Trophoblast cell (in vitro differentiated cells and primary cell): ENCODE measurements around the gene ARHGEF37.

Source experiments
- DNase-seq, 2 donors: peaks; one replicate each; pipeline ENCODE4 v3.0.0-alpha.2; 2016
- H2AFZ ChIP-seq: 2 replicates; pipeline ENCODE4 v1.6.1; 2013; ENCODE audit warnings: low read length, moderate library complexity, mild to moderate bottlenecking; ENCODE audit not compliant: insufficient read depth, poor library complexity
- H2AK5ac ChIP-seq: 2 replicates; pipeline ENCODE4 v1.6.1; 2013; ENCODE audit warnings: mild to moderate bottlenecking, low read length
- H2BK120ac ChIP-seq: 2 replicates; pipeline ENCODE4 v1.6.1; 2013; ENCODE audit warnings: low read length, mild to moderate bottlenecking, moderate library complexity; ENCODE audit not compliant: insufficient read depth, poor library complexity
- H2BK12ac ChIP-seq: 2 replicates; pipeline ENCODE4 v1.6.1; 2013; ENCODE audit warnings: mild to moderate bottlenecking, low read length, moderate library complexity
- H2BK5ac ChIP-seq: 2 replicates; pipeline ENCODE4 v1.6.1; 2013; ENCODE audit warnings: low read length, low read depth, moderate library complexity, mild to moderate bottlenecking; ENCODE audit not compliant: poor library complexity
- H3K14ac ChIP-seq: 2 replicates; pipeline ENCODE4 v1.6.1; 2013; ENCODE audit warnings: mild to moderate bottlenecking, low read length
- H3K18ac ChIP-seq: 2 replicates; pipeline ENCODE4 v1.6.1; 2013; ENCODE audit warnings: mild to moderate bottlenecking, low read length
- H3K23ac ChIP-seq: 2 replicates; pipeline ENCODE4 v1.6.1; 2013; ENCODE audit warnings: low read length
- H3K27ac ChIP-seq: 2 replicates; pipeline ENCODE4 v1.5.1; 2013; ENCODE audit warnings: low read depth, mild to moderate bottlenecking, inconsistent platforms, low read length, moderate library complexity
- H3K27me3 ChIP-seq: 2 replicates; pipeline ENCODE4 v1.6.1; 2013; ENCODE audit warnings: inconsistent platforms, mild to moderate bottlenecking, low read length, moderate library complexity; ENCODE audit not compliant: insufficient read depth
- H3K36me3 ChIP-seq, 2 experiments: 1 replicate in 1 of 2; 2 replicates in 1 of 2; pipeline ENCODE4 v1.6.1; 2013; ENCODE audit warnings: low read length in 2 of 2, mild to moderate bottlenecking in 2 of 2, moderate library complexity in 1 of 2; ENCODE audit not compliant: insufficient read depth in 2 of 2, control insufficient read depth in 1 of 2
- H3K4ac ChIP-seq: 2 replicates; pipeline ENCODE4 v1.6.1; 2013; ENCODE audit warnings: low read depth, mild to moderate bottlenecking, low read length, moderate library complexity
- H3K4me1 ChIP-seq, 2 experiments: 1 replicate in 1 of 2; 2 replicates in 1 of 2; pipeline ENCODE4 v1.6.1; 2013; ENCODE audit warnings: low read length in 2 of 2, mild to moderate bottlenecking in 2 of 2, moderate library complexity in 1 of 2; ENCODE audit not compliant: insufficient read depth in 2 of 2, control insufficient read depth in 1 of 2
- H3K4me2 ChIP-seq: 2 replicates; pipeline ENCODE4 v1.6.1; 2013; ENCODE audit warnings: inconsistent platforms, mild to moderate bottlenecking, low read length, moderate library complexity
- H3K4me3 ChIP-seq: 2 replicates; pipeline ENCODE4 v1.5.1; 2013; ENCODE audit warnings: mild to moderate bottlenecking, low read depth, low read length, inconsistent platforms
- H3K79me1 ChIP-seq: one replicate; pipeline ENCODE4 v1.6.1; 2013; ENCODE audit warnings: low read length
- H3K79me2 ChIP-seq: 2 replicates; pipeline ENCODE4 v1.6.1; 2013; ENCODE audit warnings: low read length, mild to moderate bottlenecking; ENCODE audit not compliant: control insufficient read depth, insufficient read depth, poor library complexity
- H3K9ac ChIP-seq: 2 replicates; pipeline ENCODE4 v1.6.1; 2013; ENCODE audit warnings: mild to moderate bottlenecking, low read length
- H3K9me3 ChIP-seq: 2 replicates; pipeline ENCODE4 v1.6.1; 2013; ENCODE audit warnings: low read depth, mild to moderate bottlenecking, control low read depth, inconsistent platforms, low read length; ENCODE audit not compliant: insufficient read depth
- H4K12ac ChIP-seq: 2 replicates; pipeline ENCODE4 v1.6.1; 2013; ENCODE audit warnings: low read depth, mild to moderate bottlenecking, low read length, moderate library complexity
- H4K8ac ChIP-seq: 2 replicates; pipeline ENCODE4 v1.6.1; 2013; ENCODE audit warnings: low read depth, mild to moderate bottlenecking, low read length, moderate library complexity
- H4K91ac ChIP-seq: one replicate; pipeline ENCODE4 v1.6.1; 2013; ENCODE audit warnings: low read depth, mild to moderate bottlenecking, low read length, moderate library complexity
- WGBS: extraction: QIAGEN DNeasy Blood & Tissue Kit; methylation state at CpG from one replicate; pipeline ENCODE4 v1.1.7; 2013; ENCODE audit warnings: missing lambda C conversion rate; ENCODE audit not compliant: insufficient read length, insufficient coverage; ENCODE audit errors: extremely low coverage; 5-methylcytosine and 5-hydroxymethylcytosine counted together

The ARHGEF37 gene

GRCh38 chr5:149545327-149545726 is 36.0 kb upstream of the ARHGEF37 start:
- WGBS = no CpG with 5 or more reads among the region's 6 CpGs
- peaks cover 11 to 19% of the 10 kb centered on the region in 2 experiments for H3K4me1 ChIP-seq
- H3K27ac ChIP-seq = no peak overlapping the region
- no peak overlapping the region for H3K14ac ChIP-seq
- H3K79me1 ChIP-seq = peaks cover 10% of the 10 kb centered on the region
- H2AK5ac ChIP-seq = no peak overlapping the region
- no peak overlapping the region for H3K23ac ChIP-seq
- no peak for DNase-seq
- H3K36me3 ChIP-seq = peaks cover 44 to 45% of the 10 kb centered on the region in 2 experiments
- no peak overlapping the region for H3K18ac ChIP-seq
- no peak overlapping the region for H2BK12ac ChIP-seq
- peak overlapping the region; percentile 3 for H2AFZ ChIP-seq
- no peak overlapping the region for H4K91ac ChIP-seq
- H3K4me2 ChIP-seq = no peak overlapping the region
- H4K12ac ChIP-seq = no peak overlapping the region
- H3K27me3 ChIP-seq = no peaks in the 10 kb centered on the region
- H4K8ac ChIP-seq = no peak overlapping the region
- no peak overlapping the region for H2BK120ac ChIP-seq
- no peak overlapping the region for H2BK5ac ChIP-seq
- peak overlapping the region; percentile 100 for H3K4ac ChIP-seq
- no peaks in the 10 kb centered on the region for H3K9me3 ChIP-seq
- no peak overlapping the region for H3K4me3 ChIP-seq
- H3K9ac ChIP-seq = no peak overlapping the region
- peaks cover 50% of the 10 kb centered on the region for H3K79me2 ChIP-seq

- Histone ChIP-seq H4K12ac (no peak overlapping the region), H2AFZ (no peak overlapping the region), H3K23ac (no peak overlapping the region), H3K4me2 (no peak overlapping the region), H2BK120ac (no peak overlapping the region), H3K18ac (no peak overlapping the region), H3K36me3 (peaks cover 35 to 36% of the 10 kb centered on the region in 2 experiments), H2BK5ac (no peak overlapping the region), H4K8ac (no peak overlapping the region), H3K4ac (no peak overlapping the region), H3K9me3 (no peaks in the 10 kb centered on the region), H3K79me1 (peaks cover 19% of the 10 kb centered on the region), H2AK5ac (no peak overlapping the region), H3K27me3 (no peaks in the 10 kb centered on the region), H3K27ac (no peak overlapping the region), H3K79me2 (peaks cover 50% of the 10 kb centered on the region), H3K4me1 (peaks cover 11 to 19% of the 10 kb centered on the region in 2 experiments), H3K9ac (no peak overlapping the region), H2BK12ac (no peak overlapping the region), H4K91ac (no peak overlapping the region), H3K14ac (no peak overlapping the region), H3K4me3 (no peak overlapping the region)
- DNase-seq = peak in 1 of 2 donors; percentile 75
These were observed 34.3 kb upstream of the ARHGEF37 start for GRCh38 chr5:149546974-149547373.

GRCh38 chr5:149549461-149550267 is 31.6 kb upstream of the ARHGEF37 start:
- Histone ChIP-seq H3K4me2 (peak overlapping the region; percentile 72), H3K79me2 (peaks cover 43% of the 10 kb centered on the region), H3K4me1 (peaks cover 11 to 19% of the 10 kb centered on the region in 2 experiments), H2AFZ (no peak overlapping the region), H3K4me3 (peak overlapping the region; percentile 85), H4K12ac (peak overlapping the region; percentile 35), H3K27ac (peak overlapping the region; percentile 99), H3K79me1 (peaks cover 19% of the 10 kb centered on the region), H3K9me3 (no peaks in the 10 kb centered on the region), H2AK5ac (peak overlapping the region; percentile 67), H4K91ac (peak overlapping the region; percentile 63), H3K18ac (peak overlapping the region; percentile 42), H3K4ac (peak overlapping the region; percentile 98), H3K14ac (peak overlapping the region; percentile 65), H3K9ac (peak overlapping the region; percentile 82), H2BK5ac (peak overlapping the region; percentile 66), H4K8ac (peak overlapping the region; percentile 62), H2BK120ac (peak overlapping the region; percentile 67), H3K23ac (no peak overlapping the region), H3K36me3 (peaks cover 27 to 29% of the 10 kb centered on the region in 2 experiments), H3K27me3 (no peaks in the 10 kb centered on the region), H2BK12ac (no peak overlapping the region)
- peak; percentile 66 to 78 for DNase-seq
- WGBS = no CpG with 5 or more reads among the region's 25 CpGs

GRCh38 chr5:149550268-149550583 is 31.1 kb upstream of the ARHGEF37 start:
- no peak overlapping the region for H2AFZ ChIP-seq
- no peak overlapping the region for H4K12ac ChIP-seq

More at GRCh38 chr5:149550268-149550583, 31.1 kb upstream of the ARHGEF37 start:
- H4K91ac ChIP-seq = peak overlapping the region; percentile 46
- no peak overlapping the region for H3K14ac ChIP-seq
- peak overlapping the region; percentile 67 for H2AK5ac ChIP-seq
- H3K79me1 ChIP-seq = peaks cover 19% of the 10 kb centered on the region
- H3K4me2 ChIP-seq = peak overlapping the region; percentile 72
- peak overlapping the region; percentile 85 for H3K4me3 ChIP-seq
- no peaks in the 10 kb centered on the region for H3K27me3 ChIP-seq
- peak overlapping the region; percentile 66 for H2BK5ac ChIP-seq
- peak overlapping the region; percentile 99 for H3K27ac ChIP-seq
- no peaks in the 10 kb centered on the region for H3K9me3 ChIP-seq
- no peak overlapping the region for H3K18ac ChIP-seq
- no peak overlapping the region for H2BK120ac ChIP-seq
- no peak overlapping the region for H3K23ac ChIP-seq
- WGBS = no CpG with 5 or more reads among the region's 12 CpGs
- peak overlapping the region; percentile 99 for H3K4ac ChIP-seq
- H3K9ac ChIP-seq = peak overlapping the region; percentile 82
- peak overlapping the region; percentile 17 for H4K8ac ChIP-seq
- H3K79me2 ChIP-seq = peaks cover 38% of the 10 kb centered on the region
- H3K36me3 ChIP-seq = peaks cover 21 to 24% of the 10 kb centered on the region in 2 experiments
- no peak overlapping the region for H2BK12ac ChIP-seq
- DNase-seq = peak in 1 of 2 donors; percentile 70
- peaks cover 10 to 16% of the 10 kb centered on the region in 2 experiments for H3K4me1 ChIP-seq
